Epithelial cell of proximal tubule (primary cell): ENCODE results near the gene TMEM86A. TPM values are rescaled to one million over a fixed set of nuclear protein-coding genes. Genes with fewer than 3 reads are reported as not detected.

ENCODE experiments used
- DNase-seq: peaks from one replicate; pipeline ENCODE4 v3.0.0-alpha.2; 2011; ENCODE audit warnings: low read depth
- H3K4me3 ChIP-seq: 2 replicates; pipeline ENCODE4 v1.5.1; 2011; ENCODE audit warnings: low read depth, mild to moderate bottlenecking, low read length
- total RNA-seq: library from RNA; depleted of rRNA; stranded (reverse); fragments of >200 nt; gene quantifications from 2 replicates; pipeline ENCODE4 v1.2.3, GENCODE V29; 2015
- TF ChIP-seq, protein P1 (sequence below): conservative IDR thresholded peaks from 2 replicates; pipeline ENCODE4 v1.5.1; 2012; ENCODE audit warnings: low read depth, mild to moderate bottlenecking, low read length

The TMEM86A gene
- total RNA-seq, 1 donor from 2014 or later = 0.92 TPM

DNA sequence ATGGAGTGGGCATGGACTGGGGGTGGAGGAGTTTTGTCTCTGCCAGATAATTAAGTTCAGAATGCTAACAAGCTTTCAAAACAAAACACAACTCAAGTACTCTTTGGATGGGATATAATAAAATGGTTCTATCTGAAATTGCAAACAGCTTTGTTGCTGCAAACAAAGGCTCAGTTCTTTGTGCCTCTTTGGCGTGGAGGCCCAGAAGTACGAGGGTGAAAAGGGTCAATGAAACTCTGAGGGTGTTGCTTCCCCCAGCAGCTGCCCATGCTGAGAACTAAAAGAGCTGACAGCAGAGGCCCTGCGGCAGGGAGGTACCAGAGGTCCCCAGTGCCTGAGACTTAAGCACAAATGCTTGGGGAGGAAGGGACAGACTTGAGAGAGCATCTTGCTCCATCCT is 53.9 kb downstream of the TMEM86A start:
- TF ChIP-seq, protein P1, sequence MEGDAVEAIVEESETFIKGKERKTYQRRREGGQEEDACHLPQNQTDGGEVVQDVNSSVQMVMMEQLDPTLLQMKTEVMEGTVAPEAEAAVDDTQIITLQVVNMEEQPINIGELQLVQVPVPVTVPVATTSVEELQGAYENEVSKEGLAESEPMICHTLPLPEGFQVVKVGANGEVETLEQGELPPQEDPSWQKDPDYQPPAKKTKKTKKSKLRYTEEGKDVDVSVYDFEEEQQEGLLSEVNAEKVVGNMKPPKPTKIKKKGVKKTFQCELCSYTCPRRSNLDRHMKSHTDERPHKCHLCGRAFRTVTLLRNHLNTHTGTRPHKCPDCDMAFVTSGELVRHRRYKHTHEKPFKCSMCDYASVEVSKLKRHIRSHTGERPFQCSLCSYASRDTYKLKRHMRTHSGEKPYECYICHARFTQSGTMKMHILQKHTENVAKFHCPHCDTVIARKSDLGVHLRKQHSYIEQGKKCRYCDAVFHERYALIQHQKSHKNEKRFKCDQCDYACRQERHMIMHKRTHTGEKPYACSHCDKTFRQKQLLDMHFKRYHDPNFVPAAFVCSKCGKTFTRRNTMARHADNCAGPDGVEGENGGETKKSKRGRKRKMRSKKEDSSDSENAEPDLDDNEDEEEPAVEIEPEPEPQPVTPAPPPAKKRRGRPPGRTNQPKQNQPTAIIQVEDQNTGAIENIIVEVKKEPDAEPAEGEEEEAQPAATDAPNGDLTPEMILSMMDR = no peak
- no peak for DNase-seq
- no peak overlapping the region for H3K4me3 ChIP-seq

DNA sequence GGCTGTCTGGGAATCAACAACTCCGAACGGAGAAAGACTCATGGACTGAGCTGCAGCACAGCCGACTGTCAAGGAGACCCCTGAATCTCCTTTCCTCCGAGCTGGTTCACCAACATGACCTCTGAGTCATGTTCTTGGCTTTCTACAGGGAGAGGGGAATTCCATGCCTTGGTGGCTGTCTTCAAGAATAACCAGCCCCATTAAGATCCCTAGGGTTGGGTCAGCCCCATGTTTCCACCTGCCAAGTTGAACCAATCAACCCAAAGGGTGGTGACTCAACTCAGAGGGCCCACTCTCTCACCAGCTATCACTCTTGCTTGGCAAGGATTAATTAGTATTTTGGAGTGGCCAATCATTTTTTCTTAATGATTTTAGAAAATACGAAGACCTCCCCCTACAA is 55.7 kb downstream of the TMEM86A start:
- no peak for DNase-seq
- no peak overlapping the region for H3K4me3 ChIP-seq

More for the DNA sequence above, 55.7 kb downstream of the TMEM86A start:
- TF ChIP-seq, protein P1 = no peak

Other genes starting within 250 kb of the TMEM86A start
- not detected in 2 replicates for gene LDHAL6A, start 242.9 kb upstream of the TMEM86A start, total RNA-seq
- gene TSG101, start 171.8 kb upstream of the TMEM86A start, total RNA-seq = 79.9 and 124 TPM in 2 replicates
- 21.2 and 36.7 TPM in 2 replicates for gene UEVLD, start 110.0 kb upstream of the TMEM86A start, total RNA-seq
- gene MISFA, start 99.0 kb upstream of the TMEM86A start, total RNA-seq = 0.36 and 1.3 TPM in 2 replicates
- 8.6 and 11.9 TPM in 2 replicates for gene SPTY2D1, start 64.4 kb upstream of the TMEM86A start, total RNA-seq
- 0.06 and 0.14 TPM in 2 replicates for gene IGSF22, start 27.4 kb downstream of the TMEM86A start, total RNA-seq
- 0.07 TPM in 1 of 2 replicates, not detected in the other for gene PTPN5, start 93.0 kb downstream of the TMEM86A start, total RNA-seq
- not detected in 2 replicates for gene MRGPRX1, start 240.6 kb downstream of the TMEM86A start, total RNA-seq